ENCODE measurements around the gene GFER. TPM values are rescaled to one million over a fixed set of nuclear protein-coding genes. Genes with fewer than 3 reads are reported as not detected.
"Not testable (repeated sequence)": the region's sequence is repeated elsewhere in the genome, so short reads cannot be mapped to it uniquely, and the experiment has no call there.

Gene GFER
- total RNA-seq, 1 donor from 2014 or later = 42.8 TPM

- no peak for DNase-seq
- H3K9me3 Mint-ChIP-seq = no peaks in the 10 kb centered on the region
- peak overlapping the region; percentile 68 for H3K4me3 Mint-ChIP-seq
- peaks cover 35% of the 10 kb centered on the region for H3K4me1 Mint-ChIP-seq
- H3K27ac Mint-ChIP-seq = peak overlapping the region; percentile 63
- intact Hi-C loops (cut with micrococcal nuclease) = no loop called here
- peaks cover 55% of the 10 kb centered on the region for H3K36me3 Mint-ChIP-seq (ENCODE audit: low read depth)
- H3K27me3 Mint-ChIP-seq = no peaks in the 10 kb centered on the region
These were observed 22.3 kb upstream of the GFER start for GRCh38 chr16:1961651-1962067.

- H3K27me3 Mint-ChIP-seq; H3K9me3 Mint-ChIP-seq; intact Hi-C loops (cut with micrococcal nuclease); DNase-seq: not testable (repeated sequence)
- Mint-ChIP-seq H3K27ac (peak overlapping the region; percentile 97), H3K36me3 (ENCODE audit: low read depth) (peaks cover 55% of the 10 kb centered on the region), H3K4me1 (peaks cover 34% of the 10 kb centered on the region), H3K4me3 (peak overlapping the region; percentile 99)
These were observed 21.5 kb upstream of the GFER start for GRCh38 chr16:1962161-1963153.

GRCh38 chr16:1963806-1964505 is 20.0 kb upstream of the GFER start:
- peak; percentile 83 for DNase-seq
- Mint-ChIP-seq H3K4me1 (peaks cover 33% of the 10 kb centered on the region), H3K27ac (peak overlapping the region; percentile 97), H3K36me3 (ENCODE audit: low read depth) (peaks cover 55% of the 10 kb centered on the region), H3K9me3 (no peaks in the 10 kb centered on the region), H3K4me3 (peak overlapping the region; percentile 99), H3K27me3 (no peaks in the 10 kb centered on the region)
- intact Hi-C loops (cut with micrococcal nuclease) = loop anchor here (1.0 to 2.0 kb wide), 3 partner anchors 8 to 27 kb away; partner anchors contain the start of genes MSRB1 and TBL3

- Mint-ChIP-seq H3K27me3 (no peaks in the 10 kb centered on the region), H3K9me3 (no peaks in the 10 kb centered on the region), H3K4me3 (peak within 1 kb of the TSS; percentile 99), H3K27ac (peak within 1 kb of the TSS; percentile 97), H3K36me3 (ENCODE audit: low read depth) (peaks cover 54% of the 10 kb centered on the region), H3K4me1 (peaks cover 31% of the 10 kb centered on the region)
- intact Hi-C loops (cut with micrococcal nuclease) = loop anchor here (1.0 to 2.0 kb wide), 3 partner anchors 8 to 26 kb away; partner anchors contain the start of genes MSRB1 and TBL3
- DNase-seq = peak; percentile 100
These were observed 19.2 kb upstream of the GFER start, which contains the start of gene RPS2 for GRCh38 chr16:1964506-1965395. RPS2 (minus strand) TSS chr16:1964826; CDS start chr16:1964625, 201 bp downstream.

GRCh38 chr16:1965396-1966001 is 18.5 kb upstream of the GFER start:
- intact Hi-C loops (cut with micrococcal nuclease) = loop anchor here (2.0 kb wide), 1 partner anchor 25 kb away; no protein-coding TSS in a partner anchor
- Mint-ChIP-seq H3K36me3 (ENCODE audit: low read depth) (peaks cover 47% of the 10 kb centered on the region), H3K27ac (peak overlapping the region; percentile 97), H3K27me3 (no peaks in the 10 kb centered on the region), H3K4me1 (peaks cover 26% of the 10 kb centered on the region), H3K9me3 (no peaks in the 10 kb centered on the region), H3K4me3 (peak overlapping the region; percentile 99)
- DNase-seq = no peak

- Mint-ChIP-seq H3K27me3 (no peaks in the 10 kb centered on the region), H3K9me3 (no peaks in the 10 kb centered on the region), H3K27ac (peak within 1 kb of the TSS; percentile 97), H3K4me3 (peak within 1 kb of the TSS; percentile 99), H3K36me3 (ENCODE audit: low read depth) (peaks cover 41% of the 10 kb centered on the region), H3K4me1 (peaks cover 24% of the 10 kb centered on the region)
- DNase-seq = no peak
- intact Hi-C loops (cut with micrococcal nuclease) = no loop called here
These were observed 17.5 kb upstream of the GFER start, which contains the start of gene RNF151 for GRCh38 chr16:1966460-1966859. RNF151 (plus strand) TSS chr16:1966856; CDS start chr16:1966882, 26 bp downstream.

GRCh38 chr16:1968146-1968953 is 15.6 kb upstream of the GFER start:
- no peak overlapping the region for H3K27ac Mint-ChIP-seq
- peaks cover 26% of the 10 kb centered on the region for H3K4me1 Mint-ChIP-seq
- no peaks in the 10 kb centered on the region for H3K27me3 Mint-ChIP-seq
- no peak overlapping the region for H3K4me3 Mint-ChIP-seq
- no peaks in the 10 kb centered on the region for H3K9me3 Mint-ChIP-seq
- H3K36me3 Mint-ChIP-seq (ENCODE audit: low read depth) = peaks cover 30% of the 10 kb centered on the region
- no peak for DNase-seq
- intact Hi-C loops (cut with micrococcal nuclease) = no loop called here

- Mint-ChIP-seq H3K27ac (peak within 1 kb of the TSS; percentile 95), H3K4me1 (peaks cover 17% of the 10 kb centered on the region), H3K4me3 (peak within 1 kb of the TSS; percentile 99), H3K9me3 (no peaks in the 10 kb centered on the region), H3K36me3 (ENCODE audit: low read depth) (peaks cover 23% of the 10 kb centered on the region), H3K27me3 (no peaks in the 10 kb centered on the region)
- intact Hi-C loops (cut with micrococcal nuclease) = loop anchor here (1.0 to 5.0 kb wide), 3 partner anchors 8 to 35 kb away; partner anchors contain the start of genes RPS2 and ZNF598
- DNase-seq = peak; percentile 99
These were observed 12.1 kb upstream of the GFER start, which contains the start of gene TBL3 for GRCh38 chr16:1971796-1972489. TBL3 (plus strand) TSS chr16:1972053; CDS start chr16:1972165, 112 bp downstream.

- peaks cover 16% of the 10 kb centered on the region for H3K4me1 Mint-ChIP-seq
- H3K27me3 Mint-ChIP-seq = no peaks in the 10 kb centered on the region
- no peaks in the 10 kb centered on the region for H3K9me3 Mint-ChIP-seq
- H3K4me3 Mint-ChIP-seq = peak overlapping the region; percentile 99
- H3K36me3 Mint-ChIP-seq (ENCODE audit: low read depth) = peaks cover 24% of the 10 kb centered on the region
- peak overlapping the region; percentile 95 for H3K27ac Mint-ChIP-seq
- DNase-seq = peak; percentile 74
- intact Hi-C loops (cut with micrococcal nuclease) = loop anchor here (1.0 to 5.0 kb wide), 3 partner anchors 8 to 35 kb away; partner anchors contain the start of genes RPS2 and ZNF598
These were observed 11.5 kb upstream of the GFER start for GRCh38 chr16:1972490-1972877.

GRCh38 chr16:1973461-1974156 is 10.4 kb upstream of the GFER start:
- Mint-ChIP-seq H3K9me3 (no peaks in the 10 kb centered on the region), H3K27me3 (no peaks in the 10 kb centered on the region), H3K36me3 (ENCODE audit: low read depth) (peaks cover 28% of the 10 kb centered on the region), H3K4me3 (peak overlapping the region; percentile 9), H3K4me1 (peaks cover 16% of the 10 kb centered on the region), H3K27ac (no peak overlapping the region)
- intact Hi-C loops (cut with micrococcal nuclease) = loop anchor here (5.0 kb wide), 1 partner anchor 34 kb away; the partner anchor contains the start of gene ZNF598
- no peak for DNase-seq

Measured in activated CD4-positive, alpha-beta T cell treated with anti-CD3 and anti-CD28 coated beads, Interleukin-2, amount 10 ng/mL, durations not matched to agents 24 days and 14 days (primary cell).